ENCODE results near the gene OSBP. TPM values are rescaled to one million over a fixed set of nuclear protein-coding genes. Genes with fewer than 3 reads are reported as not detected.

OSBP gene
- total and polyA plus RNA-seq, 9 of the 15 experiments (the other 6 are each of a cell fraction or from before 2014, with no cell fraction given) = 11.7 to 49.0 (median 28.7) TPM

DNA sequence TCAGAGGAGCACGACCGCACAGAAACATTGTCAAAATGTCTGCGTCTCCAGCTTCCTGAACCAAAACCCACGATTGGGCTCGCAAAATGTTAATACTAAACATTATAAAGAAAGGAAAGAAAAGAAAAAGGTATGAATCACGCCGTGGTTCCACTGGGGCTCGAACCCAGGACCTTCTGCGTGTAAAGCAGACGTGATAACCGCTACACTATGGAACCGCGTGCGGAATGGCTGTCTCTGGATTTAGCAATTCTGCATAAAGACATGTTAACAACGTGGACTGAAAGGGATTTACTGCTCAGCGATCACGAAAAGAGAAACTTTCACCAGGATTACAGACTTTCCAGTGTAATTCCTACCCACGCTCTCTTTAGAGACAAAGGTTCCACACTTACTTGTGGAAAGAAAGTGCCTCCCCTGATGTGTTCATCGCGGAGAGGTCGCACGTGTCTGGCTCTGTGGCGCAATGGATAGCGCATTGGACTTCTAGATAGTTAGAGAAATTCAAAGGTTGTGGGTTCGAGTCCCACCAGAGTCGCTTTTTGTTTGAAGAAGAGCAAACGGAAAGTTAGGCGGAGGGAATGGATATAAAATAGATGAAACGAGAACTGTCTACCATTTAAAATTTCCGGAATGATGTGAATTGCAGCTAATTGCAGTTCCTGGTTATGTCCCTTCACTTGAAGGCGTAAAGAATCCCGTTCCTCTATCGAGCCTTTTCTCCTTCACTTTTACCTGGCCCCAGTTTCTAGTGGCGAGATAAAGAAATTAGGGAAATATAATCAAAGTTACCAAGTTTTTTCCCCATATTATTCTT is 64.5 kb downstream of the OSBP start (continued):
- TF ChIP-seq, protein P1, sequence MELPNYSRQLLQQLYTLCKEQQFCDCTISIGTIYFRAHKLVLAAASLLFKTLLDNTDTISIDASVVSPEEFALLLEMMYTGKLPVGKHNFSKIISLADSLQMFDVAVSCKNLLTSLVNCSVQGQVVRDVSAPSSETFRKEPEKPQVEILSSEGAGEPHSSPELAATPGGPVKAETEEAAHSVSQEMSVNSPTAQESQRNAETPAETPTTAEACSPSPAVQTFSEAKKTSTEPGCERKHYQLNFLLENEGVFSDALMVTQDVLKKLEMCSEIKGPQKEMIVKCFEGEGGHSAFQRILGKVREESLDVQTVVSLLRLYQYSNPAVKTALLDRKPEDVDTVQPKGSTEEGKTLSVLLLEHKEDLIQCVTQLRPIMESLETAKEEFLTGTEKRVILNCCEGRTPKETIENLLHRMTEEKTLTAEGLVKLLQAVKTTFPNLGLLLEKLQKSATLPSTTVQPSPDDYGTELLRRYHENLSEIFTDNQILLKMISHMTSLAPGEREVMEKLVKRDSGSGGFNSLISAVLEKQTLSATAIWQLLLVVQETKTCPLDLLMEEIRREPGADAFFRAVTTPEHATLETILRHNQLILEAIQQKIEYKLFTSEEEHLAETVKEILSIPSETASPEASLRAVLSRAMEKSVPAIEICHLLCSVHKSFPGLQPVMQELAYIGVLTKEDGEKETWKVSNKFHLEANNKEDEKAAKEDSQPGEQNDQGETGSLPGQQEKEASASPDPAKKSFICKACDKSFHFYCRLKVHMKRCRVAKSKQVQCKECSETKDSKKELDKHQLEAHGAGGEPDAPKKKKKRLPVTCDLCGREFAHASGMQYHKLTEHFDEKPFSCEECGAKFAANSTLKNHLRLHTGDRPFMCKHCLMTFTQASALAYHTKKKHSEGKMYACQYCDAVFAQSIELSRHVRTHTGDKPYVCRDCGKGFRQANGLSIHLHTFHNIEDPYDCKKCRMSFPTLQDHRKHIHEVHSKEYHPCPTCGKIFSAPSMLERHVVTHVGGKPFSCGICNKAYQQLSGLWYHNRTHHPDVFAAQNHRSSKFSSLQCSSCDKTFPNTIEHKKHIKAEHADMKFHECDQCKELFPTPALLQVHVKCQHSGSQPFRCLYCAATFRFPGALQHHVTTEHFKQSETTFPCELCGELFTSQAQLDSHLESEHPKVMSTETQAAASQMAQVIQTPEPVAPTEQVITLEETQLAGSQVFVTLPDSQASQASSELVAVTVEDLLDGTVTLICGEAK (IDR thresholded peaks at IDR 0.05) = peak; percentile 84
- TF ChIP-seq, protein P1 (CRISPR knock-in tag; IDR thresholded peaks at IDR 0.05) = no peak
- peak; percentile 27 for TF ChIP-seq HNRNPLL (IDR thresholded peaks at IDR 0.05; ENCODE audit: low read depth, low read length, poor library complexity, severe bottlenecking)
- TF ChIP-seq TOE1 (IDR thresholded peaks at IDR 0.05; ENCODE audit: borderline replicate concordance) = 0 out of 2 replicates have a peak, but pooled peaks have one; percentile 55
- TF ChIP-seq TOE1 (CRISPR knock-in tag; IDR thresholded peaks at IDR 0.05; ENCODE audit: borderline replicate concordance, low read depth) = peak; percentile 45; the same call in 1 of the 2 replicates
- no peak for TF ChIP-seq ZNF217 (CRISPR knock-in tag; IDR thresholded peaks at IDR 0.05)
- TF ChIP-seq ZEB2 (IDR thresholded peaks at IDR 0.05) = 0 out of 2 replicates have a peak, but pooled peaks have one; percentile 10
- TF ChIP-seq SREBF1 (IDR thresholded peaks at IDR 0.05; ENCODE audit: borderline replicate concordance, low read depth, low read length) = no peak
- TF ChIP-seq, protein P2, sequence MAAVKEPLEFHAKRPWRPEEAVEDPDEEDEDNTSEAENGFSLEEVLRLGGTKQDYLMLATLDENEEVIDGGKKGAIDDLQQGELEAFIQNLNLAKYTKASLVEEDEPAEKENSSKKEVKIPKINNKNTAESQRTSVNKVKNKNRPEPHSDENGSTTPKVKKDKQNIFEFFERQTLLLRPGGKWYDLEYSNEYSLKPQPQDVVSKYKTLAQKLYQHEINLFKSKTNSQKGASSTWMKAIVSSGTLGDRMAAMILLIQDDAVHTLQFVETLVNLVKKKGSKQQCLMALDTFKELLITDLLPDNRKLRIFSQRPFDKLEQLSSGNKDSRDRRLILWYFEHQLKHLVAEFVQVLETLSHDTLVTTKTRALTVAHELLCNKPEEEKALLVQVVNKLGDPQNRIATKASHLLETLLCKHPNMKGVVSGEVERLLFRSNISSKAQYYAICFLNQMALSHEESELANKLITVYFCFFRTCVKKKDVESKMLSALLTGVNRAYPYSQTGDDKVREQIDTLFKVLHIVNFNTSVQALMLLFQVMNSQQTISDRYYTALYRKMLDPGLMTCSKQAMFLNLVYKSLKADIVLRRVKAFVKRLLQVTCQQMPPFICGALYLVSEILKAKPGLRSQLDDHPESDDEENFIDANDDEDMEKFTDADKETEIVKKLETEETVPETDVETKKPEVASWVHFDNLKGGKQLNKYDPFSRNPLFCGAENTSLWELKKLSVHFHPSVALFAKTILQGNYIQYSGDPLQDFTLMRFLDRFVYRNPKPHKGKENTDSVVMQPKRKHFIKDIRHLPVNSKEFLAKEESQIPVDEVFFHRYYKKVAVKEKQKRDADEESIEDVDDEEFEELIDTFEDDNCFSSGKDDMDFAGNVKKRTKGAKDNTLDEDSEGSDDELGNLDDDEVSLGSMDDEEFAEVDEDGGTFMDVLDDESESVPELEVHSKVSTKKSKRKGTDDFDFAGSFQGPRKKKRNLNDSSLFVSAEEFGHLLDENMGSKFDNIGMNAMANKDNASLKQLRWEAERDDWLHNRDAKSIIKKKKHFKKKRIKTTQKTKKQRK (IDR thresholded peaks at IDR 0.05; ENCODE audit: borderline replicate concordance, low read depth, low read length) = no peak
- TF ChIP-seq ZNF695 (CRISPR knock-in tag; IDR thresholded peaks at IDR 0.05) = no peak
- peak; percentile 5 for TF ChIP-seq ZFP36 (IDR thresholded peaks at IDR 0.05; ENCODE audit: low read depth, low read length, partially characterized antibody)
- TF ChIP-seq NONO (IDR thresholded peaks at IDR 0.05; ENCODE audit: low read depth in 2 of 2, low read length in 1 of 2) = peak in 1 of 2 experiments; percentile 3; a peak in 1 of 4 replicates
- TF ChIP-seq FOXK2 (conservative IDR thresholded peaks at IDR 0.05 in 1 of 2, IDR thresholded peaks at IDR 0.05 in 1 of 2; ENCODE audit: low read depth in 2 of 2) = peak; percentile 51 to 66; a peak in 2 of 4 replicates
- TF ChIP-seq CHD4 (IDR thresholded peaks at IDR 0.05; ENCODE audit: insufficient read depth, insufficient replicate concordance, low read depth, low read length, poor library complexity, severe bottlenecking) = peak; percentile 60

All from K562 (cell line).